CD4-positive, alpha-beta T cell treated with Interleukin-12 subunit alpha and Interleukin-12 subunit beta, for 1 hour (primary cell): ENCODE results near the gene RGMA.

Experiments
- DNase-seq: peaks from one replicate; pipeline ENCODE4 v3.0.0-alpha.2; 2020

The RGMA gene

DNA sequence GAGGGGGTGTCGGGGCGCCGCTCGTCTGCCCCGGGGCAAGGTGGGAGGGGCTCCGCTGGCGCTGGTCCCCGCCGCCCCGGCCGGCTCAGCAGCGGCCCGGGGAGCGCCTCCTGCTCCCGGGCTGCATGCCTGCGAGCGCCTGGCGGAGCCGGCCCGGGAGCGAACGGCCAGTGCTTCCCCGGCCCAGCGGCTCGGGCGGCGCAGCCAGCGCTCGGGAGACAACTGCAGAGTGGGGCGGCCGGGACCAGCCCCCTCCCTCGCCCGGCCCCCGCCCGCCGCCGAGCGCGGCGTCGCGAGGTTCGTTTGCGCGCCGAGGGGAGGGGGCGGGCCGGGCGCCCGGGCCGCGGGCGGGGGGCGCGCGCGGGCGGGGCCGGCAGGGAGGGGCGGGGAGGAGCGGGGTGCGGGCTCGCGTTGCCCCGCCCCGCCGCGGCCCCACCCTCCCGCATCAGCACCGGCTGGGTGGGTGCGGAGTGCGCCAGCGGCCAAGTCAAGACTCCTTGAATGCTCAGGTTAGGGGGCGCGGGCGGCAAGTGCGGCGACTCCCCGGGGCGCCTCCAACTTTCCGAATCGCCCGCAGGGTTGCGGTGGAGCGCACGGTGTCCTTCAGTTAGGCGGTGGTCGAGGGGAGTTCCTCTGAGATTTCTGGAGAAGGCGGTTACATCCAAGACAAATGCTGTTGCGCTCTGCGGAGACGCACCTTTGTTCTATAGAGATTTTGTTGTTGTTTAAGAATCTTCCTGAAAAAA is at the start of gene RGMA:
Gene RGMA, minus strand, starts transcription at position 231 of the 746 bp plus-strand sequence. CDS start 279 bp downstream, outside the sequence.
- DNase-seq: no peak

- no peak for DNase-seq
Observed at GRCh38 chr15:93136606-93137005, 47.6 kb upstream of the RGMA start.

DNA sequence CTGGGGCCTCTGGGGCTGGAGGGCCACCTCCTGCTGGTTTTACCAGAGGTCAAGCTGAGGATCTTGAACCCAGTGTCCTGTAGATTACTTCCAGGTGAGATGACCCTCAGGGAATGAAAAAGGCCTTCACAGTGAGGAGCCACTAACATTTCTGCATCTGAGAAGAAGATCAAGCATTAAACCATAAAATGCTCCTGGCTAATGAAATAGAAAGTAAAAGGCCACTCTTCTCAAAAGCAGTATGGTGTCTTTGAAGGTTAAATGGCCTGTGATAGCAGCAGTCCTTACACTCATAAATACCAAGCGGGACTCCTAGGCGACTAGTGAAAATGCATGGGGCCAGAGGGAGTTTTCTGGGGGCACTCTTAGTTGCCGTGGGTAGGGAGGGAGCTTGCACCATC is 47.0 kb upstream of the RGMA start:
- DNase-seq: no peak

DNA sequence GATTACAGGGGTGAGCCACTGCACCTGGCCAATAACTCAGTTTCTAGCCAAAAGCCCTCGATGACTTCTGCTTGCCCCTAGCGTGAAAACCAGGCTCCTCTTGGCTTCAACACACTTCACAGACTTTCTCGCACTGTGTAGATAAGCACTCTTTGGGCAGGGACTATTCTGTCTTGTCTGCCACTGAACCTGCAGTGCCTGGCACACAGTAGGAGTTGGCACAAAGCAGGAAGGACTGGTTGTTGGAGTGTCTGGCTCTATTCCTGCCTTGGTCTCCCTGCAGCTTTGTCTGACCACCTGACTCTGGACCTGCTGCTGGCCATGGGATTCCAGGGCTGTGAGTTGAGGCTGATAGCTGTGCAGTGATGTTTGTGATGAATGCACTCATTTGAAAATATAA is 46.4 kb upstream of the RGMA start:
- DNase-seq: no peak

DNA sequence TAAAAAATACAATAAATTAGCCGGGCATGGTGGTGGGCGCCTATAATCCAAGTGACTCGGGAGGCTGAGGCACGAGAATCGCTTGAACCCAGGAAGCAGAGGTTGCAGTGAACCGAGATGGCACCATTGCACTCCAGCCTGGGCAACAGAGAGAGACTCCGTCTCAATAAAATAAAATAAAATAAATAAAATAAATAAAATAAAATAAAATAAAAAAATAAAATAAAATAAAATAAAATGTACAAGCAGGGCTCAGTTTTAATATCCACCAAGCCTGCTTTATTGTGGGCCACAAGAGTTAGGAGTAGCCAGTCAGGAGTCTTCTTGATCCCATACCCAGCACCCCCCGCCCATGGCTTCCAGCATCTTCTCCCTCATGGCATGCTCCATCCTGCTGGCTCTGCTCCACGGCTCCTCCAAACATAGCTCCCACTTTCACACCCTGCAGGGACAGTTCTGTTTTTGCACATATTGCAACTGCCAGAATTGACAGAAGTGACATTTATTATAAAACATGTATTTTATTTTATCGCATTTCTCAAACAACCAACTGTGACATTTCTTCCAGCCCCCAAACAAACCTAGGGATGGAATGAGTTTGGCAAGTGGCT is 42.6 kb upstream of the RGMA start:
- DNase-seq: no peak

- no peak for DNase-seq
Observed at GRCh38 chr15:93129702-93130488, 40.9 kb upstream of the RGMA start.

GRCh38 chr15:93127286-93127685 is 38.3 kb upstream of the RGMA start:
- DNase-seq: no peak

GRCh38 chr15:93126599-93126998 is 37.6 kb upstream of the RGMA start:
- no peak for DNase-seq

DNA sequence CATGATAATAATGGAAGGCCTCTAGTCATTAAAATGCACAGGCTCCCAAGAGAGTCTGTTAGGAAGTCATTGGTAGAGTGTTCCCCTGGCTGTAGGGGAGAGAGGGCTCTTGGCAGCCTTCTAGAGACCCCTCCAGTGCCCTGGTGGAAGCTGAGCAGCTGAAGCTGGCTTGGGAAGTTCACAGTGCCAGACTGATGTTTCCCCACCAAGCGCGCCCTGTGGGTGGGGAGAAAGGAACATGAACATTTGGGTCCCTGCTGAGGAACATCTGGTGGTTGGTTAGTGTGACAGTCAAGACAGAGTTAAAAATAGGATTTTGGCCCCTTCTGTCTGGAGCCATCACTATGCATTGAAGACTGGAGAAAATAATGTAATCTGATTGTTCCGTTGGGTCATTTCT is 37.1 kb upstream of the RGMA start:
- no peak for DNase-seq

- DNase-seq: no peak
Observed at GRCh38 chr15:93124126-93124525, 35.1 kb upstream of the RGMA start.

GRCh38 chr15:93121973-93122910 is 33.2 kb upstream of the RGMA start:
- DNase-seq: no peak

GRCh38 chr15:93121107-93121506 is 32.1 kb upstream of the RGMA start:
- DNase-seq: no peak

- DNase-seq: no peak
Observed at GRCh38 chr15:93118904-93119303, 29.9 kb upstream of the RGMA start.

GRCh38 chr15:93111451-93111850 is 22.4 kb upstream of the RGMA start:
- DNase-seq: no peak

GRCh38 chr15:93110502-93111040 is 21.6 kb upstream of the RGMA start:
- no peak for DNase-seq

DNA sequence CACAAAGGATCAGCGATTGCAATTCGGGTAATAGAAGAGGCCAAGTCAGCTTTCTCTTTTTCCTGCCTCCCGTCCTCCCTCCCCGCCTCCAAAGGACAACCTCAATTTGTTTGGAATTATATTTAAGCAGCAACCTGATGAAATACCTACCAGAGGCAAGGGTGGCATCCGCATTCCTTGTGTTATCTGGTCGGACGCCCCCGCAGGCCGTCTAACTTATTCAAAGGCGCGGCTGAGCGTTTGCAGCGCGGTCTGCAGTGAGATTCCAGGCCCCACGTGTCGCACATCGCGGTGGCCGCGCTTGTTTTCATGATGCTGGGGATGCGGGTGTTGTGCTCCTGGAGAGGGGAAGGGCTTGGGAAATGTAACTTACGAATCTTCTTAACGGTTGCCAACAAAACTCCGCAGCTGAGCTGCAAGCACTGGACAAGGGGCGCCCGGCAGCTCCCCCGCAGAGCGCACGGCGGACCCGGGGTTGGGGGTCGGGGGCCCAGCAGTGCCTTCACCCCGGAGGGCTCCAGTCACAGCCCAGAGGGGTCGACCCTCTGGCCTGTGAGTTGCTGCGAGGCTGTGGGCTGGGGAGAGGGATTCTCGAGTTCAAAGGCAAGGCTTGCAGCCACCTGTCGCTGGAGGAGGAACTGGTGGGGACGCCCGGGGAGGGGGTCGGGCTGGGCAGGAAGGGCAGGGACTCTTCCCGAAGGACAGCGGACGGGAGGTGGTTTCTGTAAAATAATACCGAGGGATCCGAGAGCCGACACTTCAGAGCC is 20.5 kb upstream of the RGMA start:
- no peak for DNase-seq

DNA sequence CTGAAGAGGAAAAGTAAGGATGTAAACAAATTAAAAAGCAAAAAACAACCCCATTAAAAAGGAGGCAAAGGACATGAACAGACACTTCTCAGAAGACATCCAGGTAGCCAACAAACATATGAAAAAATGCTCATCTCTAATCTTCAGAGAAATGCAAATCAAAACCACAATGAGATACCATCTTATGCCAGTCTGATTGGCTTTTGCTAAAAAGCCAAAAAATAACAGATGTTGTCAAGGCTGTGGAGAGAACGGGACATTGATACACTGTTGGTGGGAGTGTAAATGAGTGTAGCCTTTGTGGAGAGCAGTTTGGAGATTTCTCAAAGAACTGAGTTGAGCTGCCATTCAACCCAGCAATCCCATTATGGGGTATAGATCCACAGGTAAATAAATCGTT is 18.6 kb upstream of the RGMA start:
- no peak for DNase-seq

DNA sequence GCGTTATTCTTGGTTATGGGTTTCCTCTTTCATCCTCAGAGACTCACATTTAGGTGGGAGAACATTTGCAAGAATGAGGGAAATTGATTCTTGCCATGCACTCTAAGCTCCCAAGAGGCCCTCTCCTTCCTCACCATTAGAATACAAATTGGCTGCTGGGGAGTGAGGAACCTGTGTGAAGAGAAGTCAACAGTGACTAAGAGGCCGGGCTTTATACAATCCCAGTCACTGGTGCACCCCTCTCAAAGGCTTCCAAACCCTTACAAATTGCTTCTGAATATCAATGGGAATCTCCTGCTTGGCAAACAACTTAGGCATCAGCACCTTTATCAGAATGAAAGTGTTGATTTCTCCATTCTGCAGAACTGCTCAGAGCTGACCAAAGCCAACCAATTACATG is 16.5 kb upstream of the RGMA start:
- DNase-seq: no peak

- no peak for DNase-seq
Observed at GRCh38 chr15:93103823-93104222, 14.8 kb upstream of the RGMA start.

GRCh38 chr15:93102211-93102610 is 13.2 kb upstream of the RGMA start:
- no peak for DNase-seq

- no peak for DNase-seq
Observed at GRCh38 chr15:93093765-93094164, 4.8 kb upstream of the RGMA start.

DNA sequence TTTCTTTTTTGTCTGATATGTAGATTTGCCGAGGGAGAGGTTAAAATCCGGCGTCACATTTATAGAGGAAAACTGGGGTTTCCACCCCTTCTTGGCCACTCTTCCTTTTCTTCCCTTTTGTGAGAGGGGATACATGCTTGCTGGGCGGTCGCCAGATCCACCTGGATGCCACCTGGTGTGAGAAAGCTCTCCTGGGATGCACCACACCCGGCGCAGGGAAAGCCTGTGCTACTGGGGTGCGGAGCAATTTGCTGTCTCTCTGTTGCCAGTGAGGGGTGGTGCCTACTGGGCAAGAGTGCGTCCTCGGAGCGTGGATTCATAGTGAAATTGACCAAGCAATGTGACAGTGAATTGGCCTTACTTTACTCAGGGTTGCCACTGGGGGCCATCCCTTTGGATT is 2.5 kb upstream of the RGMA start:
- no peak for DNase-seq
